ENCODE data around the gene PTPRT. TPM values are rescaled to one million over a fixed set of nuclear protein-coding genes. Genes with fewer than 3 reads are reported as not detected.

The PTPRT gene
- polyA plus RNA-seq, 4 donors: 0.07 to 0.58 (median 0.27) TPM; not detected in 1

DNA sequence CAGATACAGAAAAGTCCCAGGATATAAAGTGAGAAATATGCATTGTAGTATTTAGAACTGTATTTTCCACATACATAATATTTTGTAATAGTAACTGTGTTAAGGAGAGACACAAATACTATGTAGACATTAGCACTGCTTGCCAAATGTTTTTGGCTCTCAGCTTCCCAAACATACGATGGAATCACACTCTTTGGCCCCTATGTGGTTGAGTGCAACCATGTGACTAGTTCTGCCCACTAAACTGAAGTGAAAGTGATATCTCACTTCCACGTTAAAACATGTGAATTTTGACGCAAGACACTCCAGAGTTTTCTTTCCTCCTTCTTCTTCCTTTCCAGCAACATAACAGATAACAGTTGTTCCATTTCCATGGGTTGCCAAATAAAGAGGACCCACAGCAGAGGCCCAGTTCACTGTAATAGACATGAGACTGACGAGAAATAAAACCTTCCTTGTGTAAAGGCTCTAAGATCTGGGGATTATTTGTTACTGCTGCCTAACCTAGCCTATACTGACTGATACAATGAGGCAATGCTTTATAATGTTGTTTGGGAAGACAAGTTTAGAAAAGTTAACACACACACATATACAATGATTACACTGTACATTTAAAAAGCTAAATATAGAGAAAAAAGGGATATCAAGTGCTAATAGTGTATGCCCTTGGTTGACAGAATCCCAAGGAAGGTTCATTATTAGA is 97.2 kb downstream of the PTPRT start:
- H3K36me3 ChIP-seq (ENCODE audit: control insufficient read depth in 3 of 3, insufficient read depth in 2 of 3, low read depth in 1 of 3, low read length in 3 of 3): no peaks in the 10 kb centered on the region
- 71 to 79% (median 74%) methylated on average over 4 of the region's 4 CpGs for WGBS, 3 donors
- H3K27me3 ChIP-seq (ENCODE audit: control insufficient read depth in 3 of 3, insufficient read depth in 3 of 3, low read length in 3 of 3): no peaks in the 10 kb centered on the region
- no peak overlapping the region for H3K4me3 ChIP-seq (ENCODE audit: low read depth in 1 of 3, low read length in 3 of 3)
- no peak overlapping the region for H3K27ac ChIP-seq (ENCODE audit: low read depth in 1 of 3, low read length in 2 of 3)
- no peak for FAIRE-seq
- no peaks in the 10 kb centered on the region for H3K9me3 ChIP-seq (ENCODE audit: control insufficient read depth in 2 of 2, insufficient read depth in 1 of 2, low read depth in 1 of 2, low read length in 1 of 2)
- H3K4me1 ChIP-seq (ENCODE audit: control insufficient read depth in 3 of 3, insufficient read depth in 2 of 3, low read depth in 1 of 3, low read length in 2 of 3): no peaks in the 10 kb centered on the region
- no peak for DNase-seq

DNA sequence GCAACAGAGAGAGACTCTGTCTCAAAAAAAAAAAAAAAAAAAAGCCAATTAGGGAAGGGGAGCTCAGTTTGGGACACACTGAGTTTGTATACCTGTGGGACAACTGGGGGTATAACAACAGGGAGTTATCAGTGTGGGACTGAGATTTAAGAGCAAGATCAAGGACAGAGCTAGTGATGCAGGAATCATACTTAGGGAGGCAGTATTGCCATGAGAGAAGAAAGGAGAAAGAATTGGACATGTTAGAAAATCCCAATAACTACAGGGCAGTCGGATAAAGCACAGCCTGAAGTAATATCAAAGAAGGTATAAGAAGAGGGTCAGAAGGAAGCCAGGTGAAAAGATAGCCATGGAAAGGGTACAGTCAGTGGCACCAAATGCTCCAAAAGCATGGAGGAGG is 121.2 kb downstream of the PTPRT start:
- Histone ChIP-seq H3K27me3 (ENCODE audit: control insufficient read depth in 3 of 3, insufficient read depth in 3 of 3, low read length in 3 of 3) (no peaks in the 10 kb centered on the region), H3K4me1 (ENCODE audit: control insufficient read depth in 3 of 3, insufficient read depth in 2 of 3, low read depth in 1 of 3, low read length in 2 of 3) (no peaks in the 10 kb centered on the region), H3K4me3 (ENCODE audit: low read depth in 1 of 3, low read length in 3 of 3) (no peak overlapping the region), H3K36me3 (ENCODE audit: control insufficient read depth in 3 of 3, insufficient read depth in 2 of 3, low read depth in 1 of 3, low read length in 3 of 3) (no peaks in the 10 kb centered on the region), H3K27ac (ENCODE audit: low read depth in 1 of 3, low read length in 2 of 3) (no peak overlapping the region), H3K9me3 (ENCODE audit: control insufficient read depth in 2 of 2, insufficient read depth in 1 of 2, low read depth in 1 of 2, low read length in 1 of 2) (no peaks in the 10 kb centered on the region)
- 76 to 89% (median 83%) methylated on average over 1 of the region's 1 CpG for WGBS, 3 donors
- DNase-seq (no peak), FAIRE-seq (no peak)

DNA sequence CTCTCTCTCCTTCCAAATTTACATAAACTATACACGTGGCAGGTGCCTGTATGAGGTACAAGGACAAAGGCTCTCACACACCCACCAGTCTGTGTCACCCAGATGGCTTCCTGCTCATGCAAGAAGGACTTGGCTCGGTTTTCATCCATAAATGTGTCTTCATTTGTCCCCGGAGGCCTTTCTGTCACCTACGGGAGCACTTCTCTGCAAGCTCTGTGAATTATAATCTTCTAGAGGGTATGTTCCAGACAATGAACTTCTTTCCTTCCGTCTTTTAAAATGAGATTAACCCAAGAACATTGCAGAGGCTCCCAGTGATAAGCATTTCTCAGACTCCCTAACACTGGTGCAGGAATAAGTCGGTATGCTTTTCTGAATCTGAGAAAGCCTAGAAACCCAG is 123.6 kb downstream of the PTPRT start:
- no peak overlapping the region for H3K27ac ChIP-seq (ENCODE audit: low read depth in 1 of 3, low read length in 2 of 3)
- H3K9me3 ChIP-seq (ENCODE audit: control insufficient read depth in 2 of 2, insufficient read depth in 1 of 2, low read depth in 1 of 2, low read length in 1 of 2): no peaks in the 10 kb centered on the region
- WGBS, 3 donors: 60 to 70% (median 61%) methylated on average over 6 of the region's 6 CpGs
- FAIRE-seq: no peak
- no peaks in the 10 kb centered on the region for H3K27me3 ChIP-seq (ENCODE audit: control insufficient read depth in 3 of 3, insufficient read depth in 3 of 3, low read length in 3 of 3)
- no peak for DNase-seq
- no peaks in the 10 kb centered on the region for H3K4me1 ChIP-seq (ENCODE audit: control insufficient read depth in 3 of 3, insufficient read depth in 2 of 3, low read depth in 1 of 3, low read length in 2 of 3)
- H3K36me3 ChIP-seq (ENCODE audit: control insufficient read depth in 3 of 3, insufficient read depth in 2 of 3, low read depth in 1 of 3, low read length in 3 of 3): no peaks in the 10 kb centered on the region
- no peak overlapping the region for H3K4me3 ChIP-seq (ENCODE audit: low read depth in 1 of 3, low read length in 3 of 3)

DNA sequence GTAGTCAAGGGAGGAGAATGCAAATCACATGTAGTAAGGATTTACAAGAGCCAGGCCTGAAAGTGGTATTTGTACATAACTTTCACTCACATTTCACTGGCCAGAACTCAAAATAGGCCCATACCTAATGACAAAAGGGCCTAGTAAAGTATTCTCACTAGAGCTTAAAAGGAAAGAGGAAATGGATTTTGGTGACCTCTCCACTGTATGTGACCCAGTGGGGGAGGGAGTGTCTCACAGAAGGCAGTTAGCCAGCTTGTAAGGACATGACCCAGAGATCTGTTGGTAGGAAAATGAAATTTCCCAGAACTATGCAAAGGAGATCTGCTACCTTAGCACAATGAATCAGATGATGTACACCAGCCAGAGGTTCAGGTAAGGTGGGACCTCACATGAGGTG is 124.4 kb downstream of the PTPRT start:
- Histone ChIP-seq H3K4me1 (ENCODE audit: control insufficient read depth in 3 of 3, insufficient read depth in 2 of 3, low read depth in 1 of 3, low read length in 2 of 3) (no peaks in the 10 kb centered on the region), H3K36me3 (ENCODE audit: control insufficient read depth in 3 of 3, insufficient read depth in 2 of 3, low read depth in 1 of 3, low read length in 3 of 3) (no peaks in the 10 kb centered on the region), H3K27me3 (ENCODE audit: control insufficient read depth in 3 of 3, insufficient read depth in 3 of 3, low read length in 3 of 3) (no peaks in the 10 kb centered on the region), H3K9me3 (ENCODE audit: control insufficient read depth in 2 of 2, insufficient read depth in 1 of 2, low read depth in 1 of 2, low read length in 1 of 2) (no peaks in the 10 kb centered on the region), H3K4me3 (ENCODE audit: low read depth in 1 of 3, low read length in 3 of 3) (no peak overlapping the region), H3K27ac (ENCODE audit: low read depth in 1 of 3, low read length in 2 of 3) (no peak overlapping the region)
- FAIRE-seq (no peak), DNase-seq (no peak)

DNA sequence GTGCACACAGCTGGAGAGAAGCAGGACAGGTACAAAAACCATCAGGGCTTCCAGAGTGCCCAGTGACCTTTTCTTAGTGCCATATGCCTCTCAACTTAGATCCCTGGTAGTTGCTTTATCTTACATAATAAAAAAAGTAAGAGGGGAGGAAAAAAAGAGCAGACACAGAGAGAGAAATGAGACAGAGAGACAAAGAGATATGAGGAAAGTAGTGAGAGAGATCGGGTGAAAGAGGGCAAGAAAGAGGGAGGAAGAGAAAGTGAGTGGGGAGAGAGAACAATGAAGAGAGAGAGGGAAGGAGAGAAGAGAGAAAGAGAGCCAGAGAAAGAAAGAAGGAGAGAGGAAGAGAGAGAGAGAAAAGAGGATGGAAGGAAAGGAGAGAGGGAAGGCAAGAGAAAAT is 131.6 kb downstream of the PTPRT start:
- FAIRE-seq: no peak
- no peak overlapping the region for H3K27ac ChIP-seq (ENCODE audit: low read depth in 1 of 3, low read length in 2 of 3)
- no peaks in the 10 kb centered on the region for H3K4me1 ChIP-seq (ENCODE audit: control insufficient read depth in 3 of 3, insufficient read depth in 2 of 3, low read depth in 1 of 3, low read length in 2 of 3)
- 69 to 88% (median 82%) methylated on average over 1 of the region's 1 CpG for WGBS, 3 donors
- H3K36me3 ChIP-seq (ENCODE audit: control insufficient read depth in 3 of 3, insufficient read depth in 2 of 3, low read depth in 1 of 3, low read length in 3 of 3): no peaks in the 10 kb centered on the region
- H3K27me3 ChIP-seq (ENCODE audit: control insufficient read depth in 3 of 3, insufficient read depth in 3 of 3, low read length in 3 of 3): no peaks in the 10 kb centered on the region
- DNase-seq: no peak
- no peaks in the 10 kb centered on the region for H3K9me3 ChIP-seq (ENCODE audit: control insufficient read depth in 2 of 2, insufficient read depth in 1 of 2, low read depth in 1 of 2, low read length in 1 of 2)
- H3K4me3 ChIP-seq (ENCODE audit: low read depth in 1 of 3, low read length in 3 of 3): no peak overlapping the region

DNA sequence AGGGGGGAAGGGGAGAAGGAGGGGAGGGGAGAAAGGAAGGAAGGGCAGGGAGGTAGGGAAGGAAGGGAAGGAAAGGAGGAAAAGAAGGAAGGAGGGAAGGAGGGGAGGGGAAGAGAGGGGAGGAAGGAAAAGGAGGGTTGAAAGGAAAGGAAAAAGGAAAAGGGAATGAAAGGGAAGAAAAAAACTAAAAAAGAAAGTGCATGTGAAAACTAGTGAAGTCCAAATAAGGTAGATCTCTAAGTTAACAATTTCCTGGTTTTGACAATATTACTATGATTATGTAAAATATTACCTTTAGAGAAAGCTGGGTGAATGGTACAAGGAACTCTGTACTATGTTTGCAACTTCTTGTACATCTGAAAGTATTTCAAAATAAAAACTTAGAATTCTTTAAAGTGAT is 132.4 kb downstream of the PTPRT start:
- FAIRE-seq: no peak
- Histone ChIP-seq H3K27ac (ENCODE audit: low read depth in 1 of 3, low read length in 2 of 3) (no peak overlapping the region), H3K27me3 (ENCODE audit: control insufficient read depth in 3 of 3, insufficient read depth in 3 of 3, low read length in 3 of 3) (no peaks in the 10 kb centered on the region), H3K4me3 (ENCODE audit: low read depth in 1 of 3, low read length in 3 of 3) (no peak overlapping the region), H3K36me3 (ENCODE audit: control insufficient read depth in 3 of 3, insufficient read depth in 2 of 3, low read depth in 1 of 3, low read length in 3 of 3) (no peaks in the 10 kb centered on the region), H3K4me1 (ENCODE audit: control insufficient read depth in 3 of 3, insufficient read depth in 2 of 3, low read depth in 1 of 3, low read length in 2 of 3) (no peaks in the 10 kb centered on the region), H3K9me3 (ENCODE audit: control insufficient read depth in 2 of 2, insufficient read depth in 1 of 2, low read depth in 1 of 2, low read length in 1 of 2) (no peaks in the 10 kb centered on the region)
- DNase-seq: no peak

DNA sequence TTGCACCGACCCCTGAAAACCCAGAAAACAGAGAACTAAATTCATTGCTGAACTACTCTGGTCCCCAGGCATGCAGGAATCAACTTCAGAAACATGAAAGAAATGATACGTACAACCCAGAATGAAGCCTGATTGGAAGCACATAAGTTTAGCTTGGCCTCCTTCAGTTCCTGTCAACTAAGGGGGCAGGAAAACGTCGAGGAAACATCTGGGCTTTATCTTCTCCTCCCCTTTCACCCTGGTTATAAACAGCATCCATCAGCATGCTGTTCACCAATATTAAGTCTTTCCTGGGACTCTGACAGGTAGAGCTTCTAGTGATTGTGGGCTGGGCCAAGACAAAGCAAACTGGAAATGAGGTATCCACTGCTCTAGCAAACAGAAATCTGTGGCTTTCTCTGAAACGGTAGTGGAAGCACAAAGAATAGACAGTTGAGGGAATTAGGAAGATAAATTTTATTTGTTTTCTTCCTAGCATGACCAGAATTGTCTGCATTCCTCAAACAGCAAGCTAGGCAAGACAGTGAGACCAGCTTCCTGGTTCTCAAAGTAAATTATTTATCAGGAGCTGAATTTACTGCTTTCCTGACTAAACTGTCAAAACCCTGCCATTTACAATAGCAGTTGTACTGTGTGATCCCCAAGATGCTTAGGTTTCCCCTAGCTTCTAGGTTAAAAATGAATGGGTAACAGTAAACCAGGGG is 134.4 kb downstream of the PTPRT start:
- WGBS, 3 donors: 25 to 36% (median 33%) methylated on average over 5 of the region's 5 CpGs
- no peaks in the 10 kb centered on the region for H3K9me3 ChIP-seq (ENCODE audit: control insufficient read depth in 2 of 2, insufficient read depth in 1 of 2, low read depth in 1 of 2, low read length in 1 of 2)
- no peaks in the 10 kb centered on the region for H3K4me1 ChIP-seq (ENCODE audit: control insufficient read depth in 3 of 3, insufficient read depth in 2 of 3, low read depth in 1 of 3, low read length in 2 of 3)
- DNase-seq (no peak), FAIRE-seq (no peak)
- peaks cover 0 to 1% (median 0%) of the 10 kb centered on the region in 3 donors for H3K27me3 ChIP-seq (ENCODE audit: control insufficient read depth in 3 of 3, insufficient read depth in 3 of 3, low read length in 3 of 3)
- no peaks in the 10 kb centered on the region for H3K36me3 ChIP-seq (ENCODE audit: control insufficient read depth in 3 of 3, insufficient read depth in 2 of 3, low read depth in 1 of 3, low read length in 3 of 3)
- no peak overlapping the region for H3K4me3 ChIP-seq (ENCODE audit: low read depth in 1 of 3, low read length in 3 of 3)
- no peak overlapping the region for H3K27ac ChIP-seq (ENCODE audit: low read depth in 1 of 3, low read length in 2 of 3)

DNA sequence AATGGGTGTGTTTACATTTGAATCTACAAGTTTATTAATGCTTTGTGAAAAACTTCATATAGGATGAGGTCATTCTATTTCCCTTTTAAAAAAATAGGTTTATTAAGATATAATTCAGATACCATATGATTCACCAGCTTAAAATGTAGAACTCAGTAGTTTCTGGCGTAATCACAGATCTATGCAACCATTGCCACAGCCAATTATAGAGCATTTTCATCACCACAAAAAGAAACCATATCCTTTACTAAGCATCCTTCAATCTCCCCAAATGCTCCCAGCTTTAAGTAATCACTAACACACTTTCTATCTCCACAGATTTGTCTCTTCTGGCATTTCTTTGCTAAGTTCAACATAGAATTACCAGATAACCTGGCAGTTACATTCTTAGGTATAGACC is 137.2 kb downstream of the PTPRT start:
- WGBS, 3 donors: 33 to 88% (median 81%) methylated on average over 1 of the region's 1 CpG
- no peak for FAIRE-seq

DNA sequence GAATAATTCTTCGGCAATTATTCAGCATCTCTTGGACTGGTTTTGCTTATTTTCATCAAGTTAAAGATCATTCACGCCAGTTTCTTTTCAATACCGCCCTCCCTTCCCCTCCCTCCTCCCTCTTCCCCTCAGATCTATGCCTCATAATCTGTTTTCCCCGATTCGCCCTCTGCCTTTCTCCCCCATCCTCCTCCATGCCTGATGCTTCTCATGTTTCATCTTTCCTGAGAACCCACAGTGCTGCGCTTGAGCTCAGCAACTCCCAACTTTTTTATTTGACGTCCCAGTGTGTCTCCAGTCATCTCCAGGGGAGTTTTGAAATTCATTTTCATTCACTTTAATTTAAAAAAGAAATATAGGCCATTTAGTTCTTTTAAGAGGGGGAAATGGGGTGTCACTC is 142.7 kb downstream of the PTPRT start:
- 47 to 70% (median 55%) methylated on average over 7 of the region's 7 CpGs for WGBS, 3 donors
- H3K27me3 ChIP-seq (ENCODE audit: control insufficient read depth in 3 of 3, insufficient read depth in 3 of 3, low read length in 3 of 3): peaks cover 0 to 4% (median 0%) of the 10 kb centered on the region in 3 donors
- H3K36me3 ChIP-seq (ENCODE audit: control insufficient read depth in 3 of 3, insufficient read depth in 2 of 3, low read depth in 1 of 3, low read length in 3 of 3): no peaks in the 10 kb centered on the region
- H3K4me1 ChIP-seq (ENCODE audit: control insufficient read depth in 3 of 3, insufficient read depth in 2 of 3, low read depth in 1 of 3, low read length in 2 of 3): no peaks in the 10 kb centered on the region
- no peak overlapping the region for H3K27ac ChIP-seq (ENCODE audit: low read depth in 1 of 3, low read length in 2 of 3)
- H3K4me3 ChIP-seq (ENCODE audit: low read depth in 1 of 3, low read length in 3 of 3): no peak overlapping the region
- no peak for FAIRE-seq
- H3K9me3 ChIP-seq (ENCODE audit: control insufficient read depth in 2 of 2, insufficient read depth in 1 of 2, low read depth in 1 of 2, low read length in 1 of 2): no peaks in the 10 kb centered on the region
- DNase-seq: no peak

More for the DNA sequence above, 137.2 kb downstream of the PTPRT start:
- DNase-seq: no peak
- Histone ChIP-seq H3K36me3 (ENCODE audit: control insufficient read depth in 3 of 3, insufficient read depth in 2 of 3, low read depth in 1 of 3, low read length in 3 of 3) (no peaks in the 10 kb centered on the region), H3K9me3 (ENCODE audit: control insufficient read depth in 2 of 2, insufficient read depth in 1 of 2, low read depth in 1 of 2, low read length in 1 of 2) (no peaks in the 10 kb centered on the region), H3K4me3 (ENCODE audit: low read depth in 1 of 3, low read length in 3 of 3) (no peak overlapping the region), H3K27me3 (ENCODE audit: control insufficient read depth in 3 of 3, insufficient read depth in 3 of 3, low read length in 3 of 3) (peaks cover 0 to 4% (median 0%) of the 10 kb centered on the region in 3 donors), H3K27ac (ENCODE audit: low read depth in 1 of 3, low read length in 2 of 3) (no peak overlapping the region), H3K4me1 (ENCODE audit: control insufficient read depth in 3 of 3, insufficient read depth in 2 of 3, low read depth in 1 of 3, low read length in 2 of 3) (no peaks in the 10 kb centered on the region)
